Lower leg skin (tissue), 3 donors: Measurements from ENCODE around the gene CFAP74.

Experiments used
- CTCF ChIP-seq, 3 donors: fragments of 450-650 bp; IDR thresholded peaks; one replicate each; pipeline ENCODE4 v1.5.1; 2016; ENCODE audit warnings: antibody characterized with exemption in 3 of 3, mild to moderate bottlenecking in 3 of 3, moderate library complexity in 2 of 3
- POLR2A ChIP-seq, 2 donors: fragments of 450-650 bp; IDR thresholded peaks; one replicate each; pipeline ENCODE4 v1.6.1; 2016 to 2017; ENCODE audit warnings: antibody characterized with exemption in 2 of 2, mild to moderate bottlenecking in 1 of 2, moderate library complexity in 1 of 2

- no peak for TF ChIP-seq CTCF (IDR thresholded peaks at IDR 0.05)
- no peak for TF ChIP-seq POLR2A (IDR thresholded peaks at IDR 0.05)
Observed at GRCh38 chr1:2020310-2020655, 16.7 kb upstream of the CFAP74 start.
